ENCODE results near the gene NODAL. TPM values are rescaled to one million over a fixed set of nuclear protein-coding genes. Genes with fewer than 3 reads are reported as not detected.

NODAL gene
- polyA plus RNA-seq, 1 donor: 0.68 TPM

DNA sequence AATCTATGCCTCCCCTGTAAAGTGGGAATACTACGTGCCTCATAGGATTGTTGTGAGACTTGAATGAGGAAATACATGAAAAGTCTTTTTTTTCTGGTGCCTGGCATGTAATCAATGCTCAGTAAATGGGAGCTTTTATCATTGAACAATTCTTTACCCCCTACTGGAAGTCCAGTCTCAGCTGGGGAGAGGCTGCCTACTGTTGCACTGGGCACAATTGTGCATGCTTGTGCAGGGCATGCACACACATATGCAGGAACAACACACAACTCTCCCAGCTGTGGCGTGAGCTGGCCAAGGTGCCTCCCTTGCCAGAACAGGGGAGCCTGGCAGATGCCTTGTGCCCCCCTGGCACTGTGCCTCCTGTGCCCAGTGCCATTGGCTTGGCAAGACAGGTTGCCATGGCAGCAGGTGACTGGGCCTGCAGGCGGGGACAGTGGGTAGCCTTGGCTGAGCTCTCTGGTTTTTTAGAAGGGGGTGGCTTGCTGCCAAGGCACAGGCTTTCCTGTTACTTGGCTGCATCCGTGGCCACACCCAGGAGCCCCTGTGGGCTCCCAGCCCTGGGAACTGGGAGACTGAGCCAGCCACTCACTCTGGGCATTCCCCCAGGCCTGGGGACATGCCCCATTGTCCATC lies 21.0 kb upstream of the NODAL start:
- DNase-seq: peak; percentile 60

DNA sequence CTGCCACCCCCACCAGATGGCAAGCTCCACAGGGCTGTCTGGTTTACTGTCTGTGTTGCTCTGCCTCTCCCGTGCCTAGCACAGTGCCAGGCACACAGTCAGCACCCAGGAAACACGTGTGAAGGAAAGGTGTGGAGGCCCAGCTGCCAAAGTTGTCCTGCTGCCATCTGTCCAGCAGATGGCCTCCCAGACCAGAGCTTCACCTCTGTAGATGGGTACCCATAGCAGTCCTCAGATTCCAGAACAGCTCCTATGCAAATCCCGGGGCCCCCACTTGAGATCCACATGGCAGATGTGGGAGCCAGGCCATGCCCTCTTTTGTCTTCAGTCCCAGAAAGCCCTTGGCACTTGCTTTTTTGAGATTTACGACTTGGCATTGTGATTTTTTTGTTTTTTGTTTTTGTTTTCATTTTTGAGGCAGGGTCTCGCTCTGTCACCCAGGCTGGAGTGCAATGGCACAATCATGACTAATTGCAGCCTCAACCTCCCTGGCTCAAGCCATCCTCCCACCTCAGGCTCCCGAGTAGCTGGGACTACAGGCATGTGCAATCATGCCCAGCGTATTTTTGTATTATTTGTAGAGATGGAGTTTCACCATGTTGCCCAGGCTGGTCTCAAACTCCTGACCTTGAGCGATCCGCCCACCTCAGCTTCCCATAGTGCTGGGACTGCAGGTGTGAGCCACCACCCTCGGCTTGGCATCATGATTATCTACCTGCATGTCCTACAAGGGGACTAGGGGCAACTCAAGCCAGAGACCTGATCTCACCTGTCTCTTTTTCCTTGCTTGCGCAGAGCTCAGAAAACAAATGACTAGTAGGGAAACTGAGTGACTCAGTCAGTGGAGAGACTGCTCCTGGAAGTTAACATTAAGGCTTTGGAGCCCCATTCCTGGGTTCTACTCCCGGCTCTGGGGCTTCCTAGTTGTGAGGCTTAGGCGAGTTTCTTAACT lies 20.2 kb upstream of the NODAL start:
- DNase-seq: peak; percentile 59

GRCh38 chr10:70459774-70460490 lies 18.5 kb upstream of the NODAL start:
- no peak for DNase-seq

DNA sequence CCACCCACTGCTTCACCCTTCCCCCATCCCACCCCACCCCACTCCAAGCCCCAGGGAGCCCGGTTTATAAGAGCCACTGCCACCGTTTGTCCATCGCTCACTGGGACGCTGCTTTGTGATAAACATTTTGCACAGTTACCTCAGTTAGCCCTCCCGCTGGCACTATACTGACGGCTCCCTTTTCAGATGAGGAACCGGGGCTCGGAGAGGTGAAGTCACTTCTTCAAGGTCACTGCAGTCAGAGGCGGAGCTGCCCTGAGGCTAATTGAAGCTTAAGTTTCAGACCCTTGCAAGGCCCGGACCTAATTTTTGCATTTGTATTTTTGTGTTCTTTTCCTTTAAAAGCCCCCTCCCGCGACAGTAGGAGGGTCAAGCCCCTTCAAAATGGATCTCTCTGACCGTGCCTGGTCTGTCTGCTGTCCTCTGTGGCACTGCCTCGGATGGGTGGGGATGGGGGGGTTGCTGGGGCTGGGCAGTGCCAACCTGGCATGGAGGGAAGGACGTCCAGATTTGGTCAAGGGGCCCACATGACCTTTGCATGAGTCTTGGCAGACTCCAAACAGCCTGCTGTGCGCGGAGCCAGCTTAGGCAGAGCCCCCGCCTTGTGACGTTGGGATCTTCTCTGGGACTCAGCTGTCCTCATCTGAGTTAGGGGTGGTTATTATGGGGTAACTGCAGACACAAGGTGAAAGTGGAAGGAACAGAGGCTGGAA lies 17.7 kb upstream of the NODAL start:
- no peak for DNase-seq

GRCh38 chr10:70458329-70459060 lies 17.0 kb upstream of the NODAL start:
- DNase-seq: peak; percentile 45

- no peak for DNase-seq
These were observed 16.4 kb upstream of the NODAL start for GRCh38 chr10:70457759-70458305.

DNA sequence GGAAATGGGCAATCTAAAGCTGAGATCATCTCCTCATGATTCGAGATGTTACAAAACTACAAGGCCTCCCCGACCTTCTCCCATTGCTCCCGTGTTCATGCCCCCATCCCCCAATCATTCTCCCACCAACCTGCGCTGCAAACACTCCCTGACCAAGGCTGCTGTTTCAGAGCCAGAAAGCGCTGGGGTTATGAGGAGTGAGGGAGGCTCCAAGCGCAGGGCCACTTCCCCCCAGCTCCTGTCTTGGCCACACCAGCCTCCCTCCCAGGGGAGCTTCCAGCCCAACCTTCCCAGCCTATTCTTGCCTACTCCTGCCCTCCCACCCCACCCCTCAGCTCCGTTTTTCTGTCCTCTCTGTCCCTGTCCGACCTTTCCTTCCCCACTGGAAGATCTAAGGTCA lies 14.7 kb upstream of the NODAL start:
- DNase-seq: no peak

- no peak for DNase-seq
These were observed 13.7 kb upstream of the NODAL start for GRCh38 chr10:70455213-70455630.

GRCh38 chr10:70448236-70448635 lies 6.8 kb upstream of the NODAL start:
- no peak for DNase-seq

DNA sequence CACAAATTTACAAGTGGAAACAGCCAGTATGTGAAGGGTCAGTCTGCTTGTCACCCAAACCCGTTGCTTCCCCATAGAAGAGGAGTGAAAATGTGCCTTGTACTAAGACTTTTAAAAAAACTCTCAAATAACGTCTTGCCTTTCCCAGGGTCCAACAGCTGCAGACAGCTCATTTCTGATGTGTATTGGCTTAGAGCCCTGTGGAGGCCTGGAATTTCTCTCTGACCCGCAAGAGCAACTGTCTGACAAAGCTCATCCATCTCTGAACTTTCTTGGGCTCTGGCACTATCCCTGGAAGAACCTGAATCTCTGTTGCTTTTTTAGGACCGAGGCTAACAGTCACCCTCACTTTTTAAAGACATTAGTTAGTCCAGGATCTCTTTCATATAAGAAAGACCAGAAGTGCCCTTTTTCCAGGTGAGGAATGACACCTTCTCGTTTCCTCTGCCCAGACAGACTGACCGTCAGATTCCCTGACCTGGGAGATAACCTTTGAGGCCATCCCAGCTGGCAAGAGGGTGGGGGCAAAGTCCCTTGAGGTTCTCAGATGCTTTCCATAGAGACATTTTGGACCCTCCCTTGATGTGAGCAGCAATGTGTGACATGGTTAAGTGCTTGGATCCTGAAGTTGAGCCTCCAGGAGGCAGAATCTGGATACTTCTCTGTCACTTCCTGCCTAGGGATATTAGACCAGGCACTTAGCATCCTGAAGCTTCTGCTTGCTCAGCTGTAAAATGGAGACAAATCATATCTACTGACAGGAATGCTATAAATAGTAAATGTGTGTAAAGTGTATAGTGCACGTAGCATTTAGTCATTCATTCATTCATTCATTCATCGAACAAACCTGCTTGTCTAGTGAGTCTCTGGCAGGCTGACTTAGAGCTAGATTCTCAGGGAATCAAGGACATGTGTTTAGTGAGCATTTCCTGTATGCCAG lies 4.5 kb upstream of the NODAL start:
- peak; percentile 65 for DNase-seq

DNA sequence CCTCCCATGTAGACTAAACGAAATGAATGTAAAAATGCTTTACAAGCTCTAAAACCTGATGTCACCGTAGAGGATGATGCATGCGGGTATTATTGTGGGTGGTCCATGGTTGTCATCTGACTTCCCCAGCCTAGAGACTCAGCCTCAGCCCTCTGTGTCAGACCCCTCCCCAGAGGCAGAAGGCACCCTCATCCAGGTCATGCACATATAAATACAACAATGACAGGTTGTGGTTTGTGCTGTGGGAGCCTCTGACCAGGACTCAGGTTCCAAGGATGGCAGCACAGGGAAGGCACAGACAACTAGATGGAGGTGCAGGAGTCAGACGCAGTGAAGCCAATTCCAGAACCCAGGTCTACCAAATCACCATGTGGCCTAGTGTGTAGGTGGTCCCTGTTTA lies 3.3 kb upstream of the NODAL start:
- no peak for DNase-seq

- no peak for DNase-seq
These were observed 979 bp upstream of the NODAL start for GRCh38 chr10:70442332-70442988.

GRCh38 chr10:70441895-70442309 lies 421 bp upstream of the NODAL start:
- DNase-seq: no peak

- no peak for DNase-seq
These were observed 953 bp downstream of the NODAL start for GRCh38 chr10:70440296-70441160.

GRCh38 chr10:70437721-70438120 lies 3.8 kb downstream of the NODAL start:
- DNase-seq: no peak

DNA sequence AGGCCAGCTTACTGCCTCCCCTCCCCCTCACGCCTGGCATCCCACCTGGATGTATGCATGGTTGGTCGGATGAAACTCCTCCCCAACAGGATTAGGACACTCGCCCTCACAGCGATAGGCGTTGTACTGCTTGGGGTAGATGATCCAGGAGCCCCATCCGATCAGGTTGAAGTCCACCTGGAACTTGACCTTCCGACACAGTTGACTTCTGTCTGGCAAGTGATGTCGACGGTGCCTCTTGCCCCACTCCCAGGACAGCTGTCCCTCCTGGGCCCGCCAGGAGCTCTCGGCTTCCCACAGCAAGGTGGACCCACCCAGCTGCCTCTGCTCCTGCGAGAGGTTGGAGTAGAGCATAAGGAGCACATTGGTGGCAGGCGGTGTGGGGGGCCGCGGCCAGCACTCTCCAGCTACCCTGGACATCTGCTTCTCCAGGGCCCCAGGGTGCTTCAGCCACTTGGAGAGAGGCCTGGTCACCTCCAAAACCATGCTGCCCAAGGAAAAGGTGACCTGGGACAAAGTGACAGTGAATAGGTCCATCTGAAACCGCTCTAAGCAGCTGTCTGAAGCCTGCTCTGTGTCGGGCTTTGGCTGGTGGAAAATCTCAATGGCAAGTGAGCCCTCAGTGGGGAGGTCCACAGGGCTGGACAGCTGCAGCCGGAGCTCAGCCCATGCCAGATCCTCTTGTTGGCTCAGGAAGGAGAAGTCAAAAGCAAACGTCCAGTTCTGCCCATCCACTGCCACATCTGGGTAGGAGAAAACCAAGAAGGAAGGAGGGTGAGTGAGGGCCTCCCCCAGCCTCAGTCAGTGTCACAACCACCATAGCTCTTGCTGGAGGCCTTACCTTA lies 6.0 kb downstream of the NODAL start:
- DNase-seq: peak; percentile 26

DNA sequence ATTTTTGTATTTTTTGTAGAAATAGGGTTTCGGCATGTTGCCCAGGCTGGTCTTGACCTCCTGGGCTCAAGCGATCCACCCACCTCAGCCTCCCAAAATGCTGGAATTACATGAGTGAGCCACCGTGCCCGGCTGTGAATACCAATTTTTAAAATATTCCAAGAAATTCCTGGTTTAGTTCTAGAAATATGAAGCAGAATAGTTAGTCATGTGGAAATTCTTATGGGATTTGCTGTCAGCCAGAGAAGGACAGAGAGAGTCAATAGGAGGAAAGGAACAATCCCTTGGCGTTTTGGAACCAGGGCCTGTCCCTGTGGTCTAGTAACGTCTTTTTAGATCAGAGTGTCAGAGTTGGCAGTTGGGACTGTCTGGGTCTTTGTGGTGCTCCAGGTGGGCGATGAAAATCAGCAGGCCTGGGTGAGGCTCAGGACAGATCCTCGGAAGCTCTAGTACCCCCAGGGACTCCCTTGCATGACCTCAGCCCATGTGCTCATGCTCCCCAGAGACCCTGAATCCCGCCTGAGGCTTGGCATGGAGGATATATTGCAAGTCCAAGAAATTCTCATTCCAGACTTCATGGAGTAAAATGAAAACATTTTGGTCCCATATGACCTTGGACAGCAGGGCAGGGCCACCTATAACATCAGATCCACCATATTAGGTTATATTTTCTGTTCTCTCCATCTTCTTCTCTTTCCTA lies 7.8 kb downstream of the NODAL start:
- no peak for DNase-seq
